DOHH2 (cell line): ENCODE data around the gene AQP1.

Experiments
- CTCF ChIP-seq: fragments of 200-600 bp; sonication (generic); IDR thresholded peaks from one replicate; pipeline ENCODE4 v1.5.1; 2014; ENCODE audit warnings: antibody characterized with exemption, mild to moderate bottlenecking, low read depth, low read length; ENCODE audit not compliant: poor library complexity, severe bottlenecking
- EZH2phosphoT487 ChIP-seq: fragments of 200-600 bp; sonication (generic); IDR thresholded peaks from 2 replicates; pipeline ENCODE4 v1.6.1; 2017; ENCODE audit warnings: borderline replicate concordance, mild to moderate bottlenecking, antibody characterized with exemption, low read length, moderate library complexity, mixed read lengths

- TF ChIP-seq CTCF = no peak
- TF ChIP-seq EZH2phosphoT487 = no peak
Measured at GRCh38 chr7:30866939-30867338, 44.7 kb upstream of the AQP1 start.
